Ascending aorta (tissue), 2 donors: ENCODE results near the gene RPS5. TPM values are rescaled to one million over a fixed set of nuclear protein-coding genes. Genes with fewer than 3 reads are reported as not detected.
A peak's percentile ranks its signal among the peaks of the same experiment; 100 is the strongest.

Experiments used
- DNase-seq, 2 donors: peaks; one replicate each; pipeline ENCODE4 v3.0.0-alpha.2; 2019; ENCODE audit warnings: low spot score in 2 of 2
- H3K27ac ChIP-seq, 2 donors: fragments of 200-600 bp; sonication (generic); one replicate each; pipeline ENCODE4 v1.5.1; 2016 to 2017; ENCODE audit warnings: mild to moderate bottlenecking in 1 of 2
- H3K27me3 ChIP-seq: fragments of 200-600 bp; sonication (generic); one replicate; pipeline ENCODE4 v1.5.1; 2017
- H3K36me3 ChIP-seq, 2 donors: fragments of 200-600 bp; sonication (generic); one replicate each; pipeline ENCODE4 v1.5.1; 2016
- H3K4me1 ChIP-seq, 2 donors: fragments of 200-600 bp; sonication (generic); one replicate each; pipeline ENCODE4 v1.5.1; 2016 to 2017; ENCODE audit warnings: mild to moderate bottlenecking in 1 of 2
- H3K4me3 ChIP-seq, 2 donors: fragments of 200-600 bp; sonication (generic); one replicate each; pipeline ENCODE4 v1.5.1; 2016 to 2017; ENCODE audit warnings: mild to moderate bottlenecking in 1 of 2
- H3K9me3 ChIP-seq, 2 donors: fragments of 200-600 bp; sonication (generic); one replicate each; pipeline ENCODE4 v1.5.1; 2016
- CTCF ChIP-seq, 3 experiments: fragments of 200-600 bp in 2 of 3; fragments of 450-650 bp in 1 of 3; sonication (generic) in 2 of 3; IDR thresholded peaks; one replicate each; pipeline ENCODE4 v1.5.1; 2016 to 2019; ENCODE audit warnings: antibody characterized with exemption in 3 of 3, mild to moderate bottlenecking in 1 of 3, moderate library complexity in 1 of 3
- intact Hi-C: fragments of 100-400 bp; cut with DNase I; formaldehyde crosslinking; loops from one replicate; pipeline ENCODE4 v1.15.1; 2023
- total RNA-seq: library from RNA; depleted of rRNA; stranded (reverse); fragments of >200 nt; gene quantifications from one replicate; pipeline ENCODE4 v1.1.0, GENCODE V29; 2016

RPS5 gene
- total RNA-seq, 1 donor from 2014 or later = 1,483 TPM

GRCh38 chr19:58417071-58417470 is 30.0 kb downstream of the RPS5 start:
- DNase-seq = no peak
- Histone ChIP-seq H3K4me3 (no peak overlapping the region), H3K4me1 (no peaks in the 10 kb centered on the region), H3K27me3 (no peaks in the 10 kb centered on the region), H3K9me3 (peaks cover 0 to 6% of the 10 kb centered on the region in 2 donors), H3K27ac (no peak overlapping the region), H3K36me3 (peaks cover 50 to 68% of the 10 kb centered on the region in 2 donors)
- no peak for TF ChIP-seq CTCF (IDR thresholded peaks at IDR 0.05)
- intact Hi-C loops = no loop called here

GRCh38 chr19:58428617-58429016 is 41.5 kb downstream of the RPS5 start:
- Histone ChIP-seq H3K36me3 (peaks cover 12 to 18% of the 10 kb centered on the region in 2 donors), H3K9me3 (peaks cover 82 to 93% of the 10 kb centered on the region in 2 donors), H3K27me3 (no peaks in the 10 kb centered on the region), H3K4me3 (no peak overlapping the region), H3K4me1 (no peaks in the 10 kb centered on the region), H3K27ac (no peak overlapping the region)
- TF ChIP-seq CTCF (IDR thresholded peaks at IDR 0.05) = no peak
- DNase-seq = no peak
- intact Hi-C loops = no loop called here

- H3K4me1 ChIP-seq = no peaks in the 10 kb centered on the region
- H3K4me3 ChIP-seq = no peak overlapping the region
- intact Hi-C loops = no loop called here
- TF ChIP-seq CTCF (IDR thresholded peaks at IDR 0.05) = no peak
- peaks cover 93 to 99% of the 10 kb centered on the region in 2 donors for H3K9me3 ChIP-seq
- no peak overlapping the region for H3K27ac ChIP-seq
- H3K27me3 ChIP-seq = no peaks in the 10 kb centered on the region
- DNase-seq = no peak
- peaks cover 23 to 30% of the 10 kb centered on the region in 2 donors for H3K36me3 ChIP-seq
These were observed 42.7 kb downstream of the RPS5 start for GRCh38 chr19:58429745-58430144.

GRCh38 chr19:58434217-58434616 is 47.1 kb downstream of the RPS5 start:
- no peak for TF ChIP-seq CTCF (IDR thresholded peaks at IDR 0.05)

GRCh38 chr19:58439576-58440554 is 52.8 kb downstream of the RPS5 start, which contains the start of gene ZNF132:
Gene ZNF132 (minus strand): TSS chr19:58440153. CDS start chr19:58439821, 332 bp downstream.
- H3K4me1 ChIP-seq = peaks cover 4 to 14% of the 10 kb centered on the region in 2 donors
- peaks cover 31 to 34% of the 10 kb centered on the region in 2 donors for H3K36me3 ChIP-seq
- intact Hi-C loops = loop anchor here (1.0 kb wide), 10 partner anchors 11 to 115 kb away; partner anchors contain the start of genes CHMP2A, ZBTB45, ZNF324B and ZNF446
- H3K4me3 ChIP-seq = peak within 1 kb of the TSS; percentile 71 to 72
- peak; percentile 98 to 99 for DNase-seq
- H3K9me3 ChIP-seq = peaks cover 43 to 47% of the 10 kb centered on the region in 2 donors
- peak within 1 kb of the TSS; percentile 85 to 89 for H3K27ac ChIP-seq
- H3K27me3 ChIP-seq = no peaks in the 10 kb centered on the region
- no peak for TF ChIP-seq CTCF (IDR thresholded peaks at IDR 0.05)

More at GRCh38 chr19:58434217-58434616, 47.1 kb downstream of the RPS5 start:
- Histone ChIP-seq H3K27me3 (no peaks in the 10 kb centered on the region), H3K27ac (no peak overlapping the region), H3K4me1 (peaks cover 0 to 3% of the 10 kb centered on the region in 2 donors), H3K4me3 (no peak overlapping the region), H3K36me3 (peaks cover 56 to 65% of the 10 kb centered on the region in 2 donors), H3K9me3 (peaks cover 96 to 100% of the 10 kb centered on the region in 2 donors)
- intact Hi-C loops = no loop called here
- DNase-seq = no peak
